ENCODE data around the gene ADCY9.

ADCY9 gene

GRCh38 chr16:4110065-4110464 is 6.2 kb downstream of the ADCY9 start:
- no peak for DNase-seq (ENCODE audit: low read depth in 1 of 2, low spot score in 1 of 2)
- H3K27ac ChIP-seq (replicated peaks): no peak overlapping the region
- TF ChIP-seq GABPA (IDR thresholded peaks at IDR 0.05; ENCODE audit: low read depth): no peak
- TF ChIP-seq POLR2AphosphoS5 (IDR thresholded peaks at IDR 0.05; ENCODE audit: low read depth): no peak
- TF ChIP-seq REST (IDR thresholded peaks at IDR 0.05; ENCODE audit: insufficient replicate concordance, low read depth): no peak
- TF ChIP-seq SPI1 (IDR thresholded peaks at IDR 0.05; ENCODE audit: borderline replicate concordance, low read depth): no peak
- no peak for TF ChIP-seq CTCF (IDR thresholded peaks at IDR 0.05; ENCODE audit: insufficient read depth, low read length)

GRCh38 chr16:4109250-4109736 is 6.9 kb downstream of the ADCY9 start:
- no peak for TF ChIP-seq GABPA (IDR thresholded peaks at IDR 0.05; ENCODE audit: low read depth)
- no peak for TF ChIP-seq SPI1 (IDR thresholded peaks at IDR 0.05; ENCODE audit: borderline replicate concordance, low read depth)
- no peak for TF ChIP-seq REST (IDR thresholded peaks at IDR 0.05; ENCODE audit: insufficient replicate concordance, low read depth)
- no peak for TF ChIP-seq POLR2AphosphoS5 (IDR thresholded peaks at IDR 0.05; ENCODE audit: low read depth)
- no peak for TF ChIP-seq CTCF (IDR thresholded peaks at IDR 0.05; ENCODE audit: insufficient read depth, low read length)
- DNase-seq (ENCODE audit: low read depth in 1 of 2, low spot score in 1 of 2): no peak
- Histone ChIP-seq H3K4me3 (replicated peaks; ENCODE audit: insufficient read depth, low read length) (no peak overlapping the region), H3K27me3 (ENCODE audit: insufficient read depth, poor library complexity, severe bottlenecking) (no peaks in the 10 kb centered on the region), H3K27ac (replicated peaks) (no peak overlapping the region)

More at GRCh38 chr16:4110065-4110464, 6.2 kb downstream of the ADCY9 start:
- Histone ChIP-seq H3K27me3 (ENCODE audit: insufficient read depth, poor library complexity, severe bottlenecking) (no peaks in the 10 kb centered on the region), H3K4me3 (replicated peaks; ENCODE audit: insufficient read depth, low read length) (no peak overlapping the region)

GRCh38 chr16:4106516-4106915 is 9.7 kb downstream of the ADCY9 start:
- Histone ChIP-seq H3K4me3 (replicated peaks; ENCODE audit: insufficient read depth, low read length) (no peak overlapping the region), H3K27me3 (ENCODE audit: insufficient read depth, poor library complexity, severe bottlenecking) (no peaks in the 10 kb centered on the region), H3K27ac (replicated peaks) (no peak overlapping the region)
- TF ChIP-seq SPI1 (IDR thresholded peaks at IDR 0.05; ENCODE audit: borderline replicate concordance, low read depth): no peak
- TF ChIP-seq GABPA (IDR thresholded peaks at IDR 0.05; ENCODE audit: low read depth): no peak
- no peak for DNase-seq (ENCODE audit: low read depth in 1 of 2, low spot score in 1 of 2)

GRCh38 chr16:4105848-4106247 is 10.4 kb downstream of the ADCY9 start:
- TF ChIP-seq SPI1 (IDR thresholded peaks at IDR 0.05; ENCODE audit: borderline replicate concordance, low read depth) (no peak), POLR2AphosphoS5 (IDR thresholded peaks at IDR 0.05; ENCODE audit: low read depth) (no peak), GABPA (IDR thresholded peaks at IDR 0.05; ENCODE audit: low read depth) (no peak), CTCF (IDR thresholded peaks at IDR 0.05; ENCODE audit: insufficient read depth, low read length) (no peak), REST (IDR thresholded peaks at IDR 0.05; ENCODE audit: insufficient replicate concordance, low read depth) (no peak)
- Histone ChIP-seq H3K27ac (replicated peaks) (no peak overlapping the region), H3K4me3 (replicated peaks; ENCODE audit: insufficient read depth, low read length) (no peak overlapping the region), H3K27me3 (ENCODE audit: insufficient read depth, poor library complexity, severe bottlenecking) (no peaks in the 10 kb centered on the region)
- no peak for DNase-seq (ENCODE audit: low read depth in 1 of 2, low spot score in 1 of 2)
